Epidermal melanocyte (primary cell): ENCODE measurements around the gene LNX2.

ENCODE experiments used
- DNase-seq: peaks from one replicate; pipeline ENCODE4 v3.0.0; 2011; ENCODE audit warnings: low spot score; ENCODE audit not compliant: insufficient read length

Gene LNX2

DNA sequence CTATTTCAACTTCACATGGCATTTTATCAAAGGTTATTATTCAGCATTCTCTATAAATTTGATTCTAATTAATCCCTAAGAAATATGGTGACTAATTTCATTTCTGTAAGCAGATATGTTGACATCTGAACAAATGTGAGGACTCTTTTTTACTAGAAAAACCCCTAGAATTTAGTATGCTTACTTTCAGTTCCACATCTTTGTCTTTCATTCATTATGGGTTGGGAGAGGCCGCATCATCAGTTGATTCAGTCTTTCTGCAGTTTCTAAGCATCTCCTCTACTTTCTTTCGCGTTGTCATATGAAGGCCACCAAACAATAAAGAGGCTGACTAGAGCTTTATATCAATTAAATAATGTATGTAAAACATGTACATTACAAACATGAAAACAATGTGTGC, 114.5 kb downstream of the LNX2 start:
- no peak for DNase-seq

- DNase-seq: no peak
These were observed 115.5 kb downstream of the LNX2 start for GRCh38 chr13:27504868-27505194.

DNA sequence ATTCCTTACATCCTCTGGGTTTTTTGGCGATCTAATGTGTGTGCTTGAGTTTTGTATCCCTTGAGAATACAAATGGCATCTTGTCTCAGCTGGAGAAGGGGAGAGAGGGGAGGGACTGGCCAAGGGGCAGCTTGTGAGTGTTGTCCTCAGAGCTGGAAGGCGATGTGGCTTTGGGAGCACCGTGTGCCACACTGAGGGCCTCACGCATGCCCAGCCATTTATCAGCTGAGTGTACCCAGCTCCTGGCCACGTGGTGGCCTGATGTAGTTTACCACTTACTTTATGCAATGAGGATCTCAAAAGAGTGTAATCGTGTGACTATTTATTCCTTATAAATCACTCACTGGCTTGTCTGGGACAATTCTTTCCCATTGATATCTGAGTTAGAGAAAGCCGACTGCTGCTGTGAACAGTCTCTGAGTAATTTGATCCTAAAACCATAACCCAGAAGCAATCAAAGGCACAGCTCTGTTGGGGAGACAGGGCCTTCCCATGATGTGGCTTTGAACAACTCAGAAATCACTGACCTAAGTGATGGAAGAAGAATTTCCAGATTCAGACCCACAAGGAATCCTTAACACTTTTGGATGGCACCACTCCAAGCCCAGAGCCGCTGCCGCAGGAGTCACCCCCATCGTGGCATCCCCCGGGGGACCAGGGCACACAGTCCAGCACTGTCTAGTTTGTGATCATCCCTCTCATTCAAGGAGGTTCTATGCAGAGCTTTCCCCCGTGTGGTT, 116.0 kb downstream of the LNX2 start:
- no peak for DNase-seq

DNA sequence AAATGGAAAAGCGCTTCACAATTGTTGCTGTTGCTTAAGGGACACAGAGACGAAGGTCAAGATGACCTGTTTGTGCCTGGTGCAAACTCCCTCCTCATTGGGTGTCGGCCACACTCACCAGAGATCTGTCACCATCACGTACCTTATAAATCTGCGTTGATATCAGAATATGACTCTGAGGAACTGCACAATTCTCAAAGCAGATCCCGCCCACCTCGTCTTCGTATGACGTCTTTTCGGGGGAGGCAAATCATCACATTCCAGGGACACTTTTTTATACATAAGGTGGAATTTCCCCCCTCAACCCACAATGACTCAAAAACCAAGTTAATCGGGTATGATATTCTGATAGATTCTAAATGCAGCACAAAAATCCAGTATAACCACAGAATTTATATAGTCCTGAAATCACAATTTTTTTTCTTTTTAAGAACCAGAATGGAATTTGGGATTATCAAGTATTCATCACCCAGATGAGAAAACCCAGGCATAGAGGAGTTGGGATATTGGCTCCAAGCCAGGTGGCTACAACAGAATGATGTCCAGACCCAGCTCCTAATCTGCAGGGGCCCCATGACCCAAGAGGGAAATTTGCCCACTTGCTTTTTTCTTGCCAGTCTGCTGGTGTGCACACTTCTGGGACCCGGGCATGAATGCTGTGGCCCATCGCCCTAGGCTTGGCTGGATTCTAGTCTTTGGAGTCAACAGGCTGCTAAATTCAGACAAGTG, 119.4 kb downstream of the LNX2 start:
- DNase-seq: no peak

DNA sequence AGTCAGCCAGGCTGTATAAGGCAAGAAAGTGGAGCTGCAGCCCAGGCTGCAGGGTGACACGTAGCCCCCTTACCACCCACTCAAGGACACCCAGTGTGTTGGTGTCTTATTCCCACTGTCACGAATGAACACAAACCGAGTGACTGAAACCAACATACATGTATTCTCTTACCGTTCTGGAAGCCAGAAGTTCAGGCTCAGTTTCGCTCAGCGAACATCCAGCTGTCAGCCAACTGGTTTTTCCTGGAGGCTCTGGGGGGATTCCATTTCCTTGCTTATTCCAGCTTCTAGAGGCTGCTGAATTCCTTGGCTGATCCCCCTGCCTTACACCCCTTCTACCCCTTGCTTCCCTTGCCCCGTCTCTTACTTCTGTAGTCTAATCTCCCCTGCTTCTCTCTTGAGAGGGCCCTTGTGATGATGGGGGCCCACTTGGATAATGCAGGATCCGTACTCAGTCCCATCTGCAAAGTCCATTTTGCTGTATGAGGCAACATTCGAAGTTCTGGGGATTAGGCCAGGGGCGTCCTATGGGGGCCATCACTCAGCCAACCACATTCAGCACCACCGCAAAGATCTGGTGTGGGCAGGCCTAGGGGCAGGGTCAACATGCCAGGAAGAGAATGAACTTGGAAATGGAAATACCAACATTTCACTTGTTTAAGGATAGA, 122.6 kb downstream of the LNX2 start:
- DNase-seq: no peak

- DNase-seq: no peak
These were observed 123.6 kb downstream of the LNX2 start for GRCh38 chr13:27496536-27497273.

- no peak for DNase-seq
These were observed 124.3 kb downstream of the LNX2 start for GRCh38 chr13:27496006-27496405.
